ENCODE data around the gene RPL28.
"Not testable (repeated sequence)": the region's sequence is repeated elsewhere in the genome, so short reads cannot be mapped to it uniquely, and the experiment has no call there.

DNA sequence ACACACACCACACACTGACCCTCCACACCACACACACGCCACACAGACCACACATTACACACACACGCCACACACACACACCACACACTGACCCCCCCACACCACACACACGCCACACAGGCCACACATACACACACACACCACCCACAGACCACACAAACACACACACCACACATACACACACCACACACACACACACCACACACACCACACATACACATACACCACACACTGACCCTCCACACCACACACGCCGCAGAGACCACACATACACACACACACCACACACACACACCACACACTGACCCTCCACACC, 62.4 kb downstream of the RPL28 start:
- TF ChIP-seq, protein P1, sequence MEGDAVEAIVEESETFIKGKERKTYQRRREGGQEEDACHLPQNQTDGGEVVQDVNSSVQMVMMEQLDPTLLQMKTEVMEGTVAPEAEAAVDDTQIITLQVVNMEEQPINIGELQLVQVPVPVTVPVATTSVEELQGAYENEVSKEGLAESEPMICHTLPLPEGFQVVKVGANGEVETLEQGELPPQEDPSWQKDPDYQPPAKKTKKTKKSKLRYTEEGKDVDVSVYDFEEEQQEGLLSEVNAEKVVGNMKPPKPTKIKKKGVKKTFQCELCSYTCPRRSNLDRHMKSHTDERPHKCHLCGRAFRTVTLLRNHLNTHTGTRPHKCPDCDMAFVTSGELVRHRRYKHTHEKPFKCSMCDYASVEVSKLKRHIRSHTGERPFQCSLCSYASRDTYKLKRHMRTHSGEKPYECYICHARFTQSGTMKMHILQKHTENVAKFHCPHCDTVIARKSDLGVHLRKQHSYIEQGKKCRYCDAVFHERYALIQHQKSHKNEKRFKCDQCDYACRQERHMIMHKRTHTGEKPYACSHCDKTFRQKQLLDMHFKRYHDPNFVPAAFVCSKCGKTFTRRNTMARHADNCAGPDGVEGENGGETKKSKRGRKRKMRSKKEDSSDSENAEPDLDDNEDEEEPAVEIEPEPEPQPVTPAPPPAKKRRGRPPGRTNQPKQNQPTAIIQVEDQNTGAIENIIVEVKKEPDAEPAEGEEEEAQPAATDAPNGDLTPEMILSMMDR (IDR thresholded peaks at IDR 0.05): not testable (repeated sequence)
- TF ChIP-seq POLR2A (IDR thresholded peaks at IDR 0.05): not testable (repeated sequence)
